MM.1S (cell line): ENCODE results near the gene GABRR1.

Source experiments
- DNase-seq: peaks from one replicate; pipeline ENCODE4 v3.0.0-alpha.2; 2015
- H2AFZ ChIP-seq: fragments of 300-600 bp; sonication (generic); 2 replicates; pipeline ENCODE4 v1.6.0; 2016; ENCODE audit warnings: antibody characterized with exemption, low read length
- H3F3A ChIP-seq: fragments of 300-600 bp; sonication (generic); 2 replicates; pipeline ENCODE4 v1.6.1; 2016; ENCODE audit warnings: mild to moderate bottlenecking, antibody characterized with exemption, low read length, moderate library complexity, mixed read lengths; ENCODE audit not compliant: insufficient read depth
- H3K27ac ChIP-seq: fragments of 300-600 bp; sonication (generic); 2 replicates; pipeline ENCODE4 v1.5.1; 2016; ENCODE audit warnings: mild to moderate bottlenecking, low read length
- H3K27me3 ChIP-seq: fragments of 300-600 bp; sonication (generic); replicated peaks from 2 replicates; pipeline ENCODE4 v1.6.0; 2016; ENCODE audit warnings: low read length; ENCODE audit not compliant: insufficient read depth
- H3K36me3 ChIP-seq: fragments of 300-600 bp; sonication (generic); replicated peaks from 2 replicates; pipeline ENCODE4 v1.6.1; 2016; ENCODE audit warnings: mild to moderate bottlenecking, low read length, mixed read lengths; ENCODE audit not compliant: insufficient read depth
- H3K4me1 ChIP-seq: fragments of 300-600 bp; sonication (generic); 2 replicates; pipeline ENCODE4 v1.6.1; 2016; ENCODE audit warnings: low read length, mixed read lengths
- H3K4me2 ChIP-seq: fragments of 300-600 bp; sonication (generic); 2 replicates; pipeline ENCODE4 v1.6.0; 2016; ENCODE audit warnings: low read depth, low read length
- H3K4me3 ChIP-seq: fragments of 300-600 bp; sonication (generic); 2 replicates; pipeline ENCODE4 v1.5.1; 2016; ENCODE audit warnings: low read length, mixed read lengths
- H3K79me2 ChIP-seq: fragments of 300-600 bp; sonication (generic); 2 replicates; pipeline ENCODE4 v1.6.1; 2016; ENCODE audit warnings: mixed run types, low read length, mixed read lengths
- H3K9ac ChIP-seq: fragments of 300-600 bp; sonication (generic); 2 replicates; pipeline ENCODE4 v1.6.1; 2016; ENCODE audit warnings: low read length, mixed read lengths
- H3K9me2 ChIP-seq: fragments of 300-600 bp; sonication (generic); replicated peaks from 2 replicates; pipeline ENCODE4 v1.6.1; 2016; ENCODE audit warnings: mild to moderate bottlenecking, low read length, mixed read lengths; ENCODE audit not compliant: insufficient read depth
- H3K9me3 ChIP-seq: fragments of 300-600 bp; sonication (generic); replicated peaks from 2 replicates; pipeline ENCODE4 v1.6.1; 2016; ENCODE audit warnings: mild to moderate bottlenecking, low read length, mixed read lengths; ENCODE audit not compliant: insufficient read depth
- H4K20me1 ChIP-seq: fragments of 300-600 bp; sonication (generic); 2 replicates; pipeline ENCODE4 v1.6.1; 2016; ENCODE audit warnings: mild to moderate bottlenecking, low read length, moderate library complexity, mixed read lengths; ENCODE audit not compliant: insufficient read depth
- CTCF ChIP-seq: fragments of 300-600 bp; sonication (generic); IDR thresholded peaks from 2 replicates; pipeline ENCODE4 v1.5.1; 2016; ENCODE audit warnings: antibody characterized with exemption, low read length, mixed read lengths
- EZH2 ChIP-seq: fragments of 300-600 bp; sonication (generic); optimal IDR thresholded peaks from 2 replicates; pipeline ENCODE3; 2017; ENCODE audit warnings: low read depth, mild to moderate bottlenecking, antibody characterized with exemption, low read length, mixed read lengths
- EZH2phosphoT487 ChIP-seq: fragments of 300-600 bp; sonication (generic); IDR thresholded peaks from 2 replicates; pipeline ENCODE4 v1.6.1; 2018; ENCODE audit warnings: antibody characterized with exemption, low read length

Gene GABRR1

GRCh38 chr6:89139509-89140346, 77.4 kb downstream of the GABRR1 start:
- Histone ChIP-seq H3K36me3 (no peaks in the 10 kb centered on the region), H3K4me1 (peaks cover 7% of the 10 kb centered on the region), H3K9me2 (no peaks in the 10 kb centered on the region), H3K27ac (no peak overlapping the region), H3K79me2 (0 out of 2 replicates have a peak, but pooled peaks cover 6% of the 10 kb centered on the region), H3F3A (0 out of 2 replicates have a peak, but pooled peaks cover 6% of the 10 kb centered on the region), H2AFZ (no peak overlapping the region), H3K9ac (no peak overlapping the region), H4K20me1 (no peaks in the 10 kb centered on the region), H3K4me2 (no peak overlapping the region), H3K4me3 (no peak overlapping the region), H3K27me3 (no peaks in the 10 kb centered on the region), H3K9me3 (no peaks in the 10 kb centered on the region)
- no peak for TF ChIP-seq CTCF
- no peak for TF ChIP-seq EZH2
- no peak for TF ChIP-seq EZH2phosphoT487
- DNase-seq, result no peak

- Histone ChIP-seq H3K27me3 (no peaks in the 10 kb centered on the region), H3K9ac (no peak overlapping the region), H4K20me1 (no peaks in the 10 kb centered on the region), H3K36me3 (no peaks in the 10 kb centered on the region), H3K4me2 (no peak overlapping the region), H3K27ac (no peak overlapping the region), H3K9me3 (no peaks in the 10 kb centered on the region), H2AFZ (no peak overlapping the region), H3K4me1 (no peaks in the 10 kb centered on the region), H3K79me2 (no peaks in the 10 kb centered on the region), H3K4me3 (no peak overlapping the region), H3F3A (no peaks in the 10 kb centered on the region), H3K9me2 (no peaks in the 10 kb centered on the region)
- no peak for DNase-seq
- TF ChIP-seq EZH2phosphoT487 (no peak), EZH2 (no peak), CTCF (no peak)
Measured at GRCh38 chr6:89138173-89138572, 79.0 kb downstream of the GABRR1 start.

GRCh38 chr6:89134723-89135122, 82.4 kb downstream of the GABRR1 start:
- H3K9me2 ChIP-seq, result no peaks in the 10 kb centered on the region
- H3K4me1 ChIP-seq, result 0 out of 2 replicates have a peak, but pooled peaks cover 5% of the 10 kb centered on the region

More at GRCh38 chr6:89134723-89135122, 82.4 kb downstream of the GABRR1 start:
- Histone ChIP-seq H3K27ac (no peak overlapping the region), H3K36me3 (no peaks in the 10 kb centered on the region), H3K4me2 (no peak overlapping the region), H3K9me3 (no peaks in the 10 kb centered on the region), H3K4me3 (no peak overlapping the region), H4K20me1 (no peaks in the 10 kb centered on the region), H3K9ac (no peak overlapping the region), H3K27me3 (no peaks in the 10 kb centered on the region), H2AFZ (no peak overlapping the region), H3F3A (no peaks in the 10 kb centered on the region), H3K79me2 (no peaks in the 10 kb centered on the region)
- TF ChIP-seq EZH2 (no peak), EZH2phosphoT487 (no peak), CTCF (no peak)
- no peak for DNase-seq
